Kidney tubule cell (primary cell): ENCODE measurements around the gene NHS.

ENCODE experiments used
- DNase-seq: peaks from one replicate; pipeline ENCODE4 v3.0.0-alpha.2; 2018; ENCODE audit warnings: low spot score

NHS gene

DNA sequence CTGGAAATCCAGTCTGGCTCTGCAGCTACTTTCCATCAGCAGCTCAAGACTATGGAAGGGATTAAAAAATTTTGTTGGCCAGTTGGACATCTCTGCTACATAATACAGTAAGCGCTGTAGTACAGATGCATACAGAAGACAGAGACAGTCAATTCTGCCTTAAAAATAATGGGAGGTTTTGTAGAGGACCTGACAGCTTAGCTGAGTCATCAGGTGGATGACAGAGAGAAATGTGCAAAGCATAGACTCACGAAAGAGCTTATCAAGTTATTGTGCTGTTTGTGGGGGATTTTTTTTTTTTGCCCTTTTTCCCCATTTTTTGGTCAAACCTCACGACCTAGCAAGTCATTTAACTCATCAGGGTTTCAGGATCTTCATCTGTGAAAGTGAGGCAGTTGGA is 213.3 kb downstream of the NHS start:
- DNase-seq, result no peak

DNA sequence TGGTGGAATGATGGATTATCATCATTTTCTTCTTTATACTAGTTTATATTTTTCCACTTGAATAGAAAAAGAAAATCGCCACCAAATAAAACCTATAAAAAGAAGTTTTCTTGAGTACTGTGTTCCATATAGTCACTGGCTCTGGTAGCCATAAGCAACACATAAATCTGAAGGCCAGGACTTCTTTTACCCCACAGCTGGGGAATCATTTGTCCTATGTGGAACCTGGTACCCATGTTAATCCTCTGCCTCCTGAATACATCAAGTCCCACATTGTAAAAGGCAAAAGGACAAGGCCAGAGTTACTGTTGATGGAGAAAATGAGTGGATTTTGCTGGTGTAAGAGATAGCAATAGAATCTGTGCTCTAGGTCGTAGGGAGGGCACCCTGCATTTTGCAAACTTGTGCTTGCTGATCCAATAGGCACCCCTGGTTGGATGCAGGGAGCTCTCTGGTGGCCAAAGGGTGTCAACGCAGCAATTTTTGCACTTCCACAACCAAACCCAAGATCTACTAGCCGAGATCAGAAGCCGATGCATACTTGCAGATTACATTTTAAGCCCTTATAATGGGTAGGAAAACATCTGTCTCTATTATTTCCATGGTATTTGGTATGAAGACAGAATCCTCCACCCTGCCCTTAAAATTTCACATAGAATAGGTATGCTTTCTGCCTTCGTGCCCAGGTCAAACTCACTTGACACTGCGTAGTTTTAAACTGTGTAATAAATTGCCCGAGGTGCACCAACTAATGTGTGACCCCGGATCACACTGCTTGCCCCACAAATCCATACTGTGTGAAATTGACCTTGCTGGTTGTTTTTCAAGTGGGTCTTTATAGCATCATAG is 216.1 kb downstream of the NHS start:
- peak; percentile 81 for DNase-seq

DNA sequence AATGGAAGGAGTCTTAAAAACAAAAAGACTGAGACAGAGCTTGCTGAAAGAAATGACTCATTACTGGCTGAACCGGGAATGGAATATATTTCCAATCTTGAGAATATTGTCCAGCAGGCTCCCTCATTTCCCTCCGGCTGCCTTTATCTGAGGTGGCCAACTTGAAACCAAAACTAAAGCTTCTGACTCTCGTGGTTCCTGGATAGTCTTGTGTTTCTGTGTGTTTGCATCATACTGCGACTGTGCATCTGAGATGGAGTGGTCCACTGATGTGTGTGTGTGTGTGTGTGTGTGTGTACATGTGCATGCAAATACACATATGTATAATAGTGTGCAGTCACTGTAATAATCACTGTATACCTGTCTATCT is 216.7 kb downstream of the NHS start:
- peak; percentile 75 for DNase-seq

DNA sequence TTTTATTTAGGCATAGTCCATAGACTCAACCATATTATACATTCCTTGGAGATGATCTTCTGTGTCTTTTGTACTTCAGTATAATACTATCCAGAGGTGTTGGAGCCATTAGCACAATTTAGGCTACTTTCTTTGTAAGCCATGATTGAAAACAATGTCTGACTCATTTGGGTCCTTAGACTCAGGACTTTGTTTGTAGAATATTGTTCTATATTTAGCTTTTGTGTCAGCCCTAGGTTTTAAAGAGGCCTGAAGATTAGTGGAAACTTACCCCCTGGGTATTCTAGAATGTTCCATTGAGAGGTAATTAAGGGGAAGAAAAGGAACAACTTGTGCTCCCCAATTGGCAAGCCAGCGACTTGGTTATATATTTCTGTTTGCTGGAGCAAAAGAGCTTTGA is 217.1 kb downstream of the NHS start:
- peak; percentile 43 for DNase-seq

DNA sequence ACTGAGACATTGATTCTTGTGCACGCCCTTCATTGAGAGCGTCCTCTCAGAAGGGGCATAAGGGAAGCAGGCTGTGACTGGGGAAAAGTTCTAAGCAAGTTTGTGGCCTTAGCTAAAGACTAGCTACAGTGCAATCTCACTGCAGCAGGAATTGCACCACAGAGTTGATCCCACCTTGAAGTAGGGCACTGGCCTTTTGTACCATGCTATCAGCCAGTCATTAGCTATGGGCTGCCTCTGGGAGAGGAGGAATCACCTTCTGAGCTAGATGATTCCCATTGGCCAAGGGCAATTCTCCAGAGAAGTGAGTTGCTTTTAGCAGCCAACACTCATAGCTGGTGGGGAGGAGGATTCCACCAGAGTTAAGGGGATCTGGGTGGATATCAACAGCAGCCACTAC is 219.7 kb downstream of the NHS start:
- DNase-seq, result no peak

DNA sequence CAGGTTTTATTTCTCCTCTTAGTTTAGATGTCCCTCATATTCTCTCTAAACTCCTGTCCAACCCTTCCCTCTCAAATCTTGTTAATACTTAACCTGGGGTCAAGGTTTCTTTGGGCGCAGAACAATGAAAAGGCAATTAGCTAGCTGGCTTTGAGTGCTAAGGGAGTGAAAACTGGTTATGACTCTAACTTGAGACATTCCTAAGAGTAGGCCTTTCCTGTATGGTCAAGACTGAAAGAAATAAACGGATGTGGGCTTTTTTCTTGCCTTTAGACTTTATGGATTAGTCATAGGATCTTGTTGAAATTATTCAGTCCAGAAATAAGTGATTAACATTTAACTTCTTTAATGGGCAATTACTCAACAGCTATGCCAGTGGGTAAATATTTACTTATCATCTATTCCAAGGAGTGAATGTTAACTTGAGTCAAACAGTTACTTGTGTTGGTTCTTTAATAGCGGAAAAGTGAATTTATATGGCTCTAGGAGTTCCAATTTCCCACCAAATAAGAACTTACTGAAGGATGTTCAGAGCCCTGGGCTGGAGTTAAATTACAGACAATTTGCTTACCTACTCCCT is 220.5 kb downstream of the NHS start:
- DNase-seq, result peak; percentile 98

DNA sequence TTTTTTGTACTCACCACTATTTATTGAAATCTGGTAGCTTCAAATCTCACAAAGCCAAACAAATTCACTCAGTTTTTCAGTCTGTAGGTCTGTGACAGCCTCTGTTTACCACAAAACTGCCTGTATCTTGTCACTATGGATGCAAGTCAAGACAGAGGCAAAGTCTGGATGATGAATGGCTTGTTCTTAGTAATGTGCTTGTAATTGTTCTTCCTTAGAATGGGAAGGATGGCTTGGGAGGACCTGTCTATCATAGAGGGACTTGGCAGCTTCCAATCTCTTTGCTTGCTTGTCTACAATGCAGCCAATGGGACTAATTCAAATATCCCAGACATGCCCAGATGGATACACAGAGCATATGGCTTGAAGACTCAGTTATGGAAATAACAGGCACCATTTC is 221.1 kb downstream of the NHS start:
- peak; percentile 84 for DNase-seq

DNA sequence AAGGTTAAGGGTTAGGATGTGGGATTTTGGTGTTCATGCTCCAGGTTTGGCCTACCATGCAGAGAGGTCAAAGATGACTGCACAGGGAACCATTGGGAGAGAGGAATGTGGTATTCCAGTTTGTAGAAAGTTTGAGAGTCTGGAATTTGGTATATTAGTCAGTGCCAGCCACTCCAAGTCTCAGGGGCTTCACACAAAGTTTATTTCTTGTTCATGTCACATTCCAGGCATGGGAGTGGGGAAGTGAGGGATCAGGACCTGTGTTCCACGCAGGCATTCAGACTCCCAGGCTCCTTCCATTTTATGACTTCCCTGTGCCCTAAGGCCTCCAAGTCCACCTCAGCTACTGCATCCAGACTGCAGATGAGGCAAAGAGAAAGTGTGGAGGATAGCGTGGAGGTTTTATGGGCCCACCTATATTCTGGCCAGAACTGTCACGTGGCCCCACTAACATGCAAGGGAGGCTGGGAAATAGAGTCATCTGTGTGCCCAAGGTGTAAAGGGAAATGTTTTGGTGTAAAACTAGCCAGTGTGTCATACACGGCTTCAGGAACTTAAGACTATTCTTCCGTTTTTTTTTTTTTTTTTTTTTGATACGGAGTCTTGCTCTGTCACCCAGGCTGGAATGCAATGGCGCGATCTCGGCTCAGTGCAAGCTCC is 221.7 kb downstream of the NHS start:
- DNase-seq, result peak; percentile 81

DNA sequence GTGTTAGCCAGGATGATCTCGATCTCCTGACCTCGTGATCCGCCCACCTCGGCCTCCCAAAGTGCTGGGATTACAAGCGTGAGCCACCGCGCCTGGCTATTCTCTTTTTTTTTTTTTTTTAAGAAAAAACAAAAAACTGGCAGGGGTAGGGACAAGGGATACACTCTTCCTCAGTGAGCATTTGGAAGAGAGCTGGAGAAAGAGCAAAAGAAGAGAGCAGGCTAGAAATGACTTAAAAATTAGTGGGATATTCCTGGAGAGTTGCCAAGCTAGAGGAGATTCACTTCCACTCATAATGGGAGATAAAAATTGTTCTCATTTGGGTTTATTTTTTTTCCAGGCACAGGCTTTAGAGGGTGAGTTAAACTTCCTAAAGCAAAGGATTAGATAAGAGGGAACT is 222.3 kb downstream of the NHS start:
- DNase-seq, result no peak

DNA sequence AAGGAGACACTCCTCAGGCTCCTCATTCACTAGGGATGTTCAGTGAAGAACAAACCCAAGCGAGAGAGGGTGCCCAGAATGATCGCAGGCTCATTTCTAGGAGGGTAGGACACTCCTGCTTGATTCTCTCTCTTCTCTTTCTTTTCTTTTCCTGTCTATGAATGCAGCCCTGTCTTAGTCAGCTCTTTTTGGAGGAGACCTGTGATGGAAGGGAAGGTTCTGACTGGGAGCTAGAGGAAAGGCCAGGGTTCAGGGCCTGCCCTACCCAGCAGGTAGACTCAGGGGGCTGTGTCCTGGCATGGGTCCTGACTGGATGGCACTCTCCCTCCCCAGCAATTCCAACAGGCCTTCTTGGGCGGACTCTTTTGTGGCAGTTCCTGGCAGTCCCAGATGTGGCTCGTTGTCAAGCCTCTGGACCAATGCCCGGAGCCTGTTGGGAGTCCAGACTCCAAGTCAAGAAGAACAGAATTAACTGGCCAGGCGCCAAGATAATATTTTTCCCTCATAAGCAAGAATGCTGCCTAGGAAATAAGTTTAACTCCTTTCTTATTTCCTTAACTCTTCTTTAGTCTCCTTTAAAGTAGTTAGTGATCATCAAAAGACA is 222.9 kb downstream of the NHS start:
- peak; percentile 43 for DNase-seq

DNA sequence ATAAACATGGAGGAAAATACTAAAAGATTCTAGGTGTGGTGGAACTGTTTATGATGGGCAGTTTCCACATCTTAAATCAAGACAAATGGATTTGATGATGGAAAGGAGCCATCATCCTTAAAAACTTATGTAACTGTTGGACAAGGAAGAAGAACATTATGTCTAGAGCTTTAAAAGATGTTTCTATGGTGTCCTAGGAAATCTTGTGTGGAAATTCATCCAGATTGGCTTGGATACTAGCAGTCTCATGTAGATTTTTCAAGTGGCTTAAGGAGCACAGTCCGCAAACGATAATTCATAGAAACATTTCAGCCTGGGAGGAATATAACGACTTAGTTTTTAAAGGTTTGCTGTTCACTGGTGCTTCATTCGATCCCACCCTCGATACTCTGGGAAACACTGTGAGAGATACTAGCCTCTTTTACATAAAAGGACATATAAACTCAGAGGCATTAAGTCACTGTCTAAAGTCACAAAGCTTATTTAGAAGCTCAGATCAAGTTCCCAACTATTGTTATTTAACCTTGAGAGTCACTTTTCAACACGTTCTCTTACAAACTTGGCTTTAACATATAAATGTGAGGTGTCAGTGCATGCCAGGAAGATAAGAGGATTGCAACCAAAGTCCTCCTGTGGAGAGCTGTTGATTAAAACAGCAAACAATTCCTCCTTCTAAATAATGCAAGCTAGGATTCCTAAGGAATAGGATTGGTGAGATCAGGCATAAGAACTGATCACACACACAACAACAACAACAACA is 226.6 kb downstream of the NHS start:
- DNase-seq, result no peak

DNA sequence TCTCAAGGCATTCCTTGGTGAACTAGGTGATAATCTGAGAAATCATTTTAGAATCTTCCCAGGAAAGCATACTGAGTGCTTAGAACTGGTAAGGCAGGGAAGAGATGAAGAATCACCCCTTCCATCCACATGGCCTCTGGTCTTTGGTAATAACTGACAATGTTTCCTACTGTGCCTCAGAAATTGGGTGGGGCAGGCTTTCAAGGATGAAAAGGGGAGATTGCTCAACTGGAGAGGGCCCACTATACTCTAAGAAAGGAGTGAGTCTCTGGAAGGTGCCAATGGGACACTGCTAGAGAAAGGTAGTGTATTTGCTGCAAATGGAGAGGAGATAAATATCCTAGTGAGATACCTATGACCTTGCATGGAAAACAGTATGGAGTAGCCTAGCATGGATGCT is 227.2 kb downstream of the NHS start:
- no peak for DNase-seq

DNA sequence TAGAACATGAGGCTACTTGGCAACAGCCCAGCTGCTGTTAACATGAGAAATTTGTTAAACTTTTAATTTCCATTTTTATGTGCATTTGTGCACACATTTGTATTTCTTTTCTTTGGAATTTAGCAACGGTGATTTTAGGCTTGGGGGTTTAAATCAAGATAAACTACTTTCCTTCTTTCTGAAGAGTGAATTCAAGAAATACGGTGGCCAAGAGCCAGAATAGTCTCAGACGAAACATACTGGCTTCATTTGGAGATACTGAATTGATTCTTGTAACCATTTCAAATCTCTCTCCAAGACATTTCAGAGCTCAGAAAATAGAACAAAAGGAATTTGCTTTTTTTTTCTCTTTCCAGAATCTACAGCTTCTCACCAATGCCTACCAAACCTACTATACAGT is 228.2 kb downstream of the NHS start:
- no peak for DNase-seq

DNA sequence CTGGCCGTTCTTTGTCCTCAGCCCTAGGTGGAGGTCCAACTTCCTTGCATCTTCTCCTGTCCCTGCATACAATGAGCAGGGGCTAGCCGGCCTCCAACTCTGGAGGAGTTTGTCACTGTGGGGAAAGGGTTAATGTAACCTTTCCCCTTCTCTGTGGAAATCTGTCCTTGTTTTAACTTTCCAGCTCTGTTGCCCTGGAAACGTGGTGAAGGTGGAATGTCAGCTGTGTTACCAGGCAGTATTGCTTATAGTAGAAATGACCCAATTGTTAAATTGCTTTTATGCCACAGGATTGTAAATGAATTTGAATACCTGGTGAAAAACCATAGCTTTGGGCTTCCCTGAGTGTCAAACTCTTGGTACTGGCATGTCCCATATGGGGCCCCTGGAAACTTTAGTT is 230.7 kb downstream of the NHS start:
- DNase-seq, result no peak

DNA sequence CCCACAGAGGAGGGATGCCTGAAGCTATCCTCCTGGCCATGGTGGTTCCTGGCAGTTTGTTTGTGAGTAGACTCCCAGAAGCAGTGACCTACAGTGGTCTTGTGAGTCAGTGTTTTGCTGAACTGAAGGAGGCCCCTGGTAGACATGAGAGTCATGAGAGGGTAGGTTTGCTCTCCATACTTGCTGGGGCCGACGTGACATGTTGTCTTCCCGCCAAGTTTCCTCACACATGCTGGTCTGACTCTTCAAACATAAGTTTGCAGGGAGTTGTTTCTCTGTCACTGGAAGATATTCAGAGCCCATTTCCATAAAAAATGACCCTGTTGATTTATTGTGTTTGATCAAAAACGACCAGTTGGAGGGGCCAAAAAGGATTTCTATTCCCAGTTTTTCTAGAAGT is 231.2 kb downstream of the NHS start:
- DNase-seq, result no peak

DNA sequence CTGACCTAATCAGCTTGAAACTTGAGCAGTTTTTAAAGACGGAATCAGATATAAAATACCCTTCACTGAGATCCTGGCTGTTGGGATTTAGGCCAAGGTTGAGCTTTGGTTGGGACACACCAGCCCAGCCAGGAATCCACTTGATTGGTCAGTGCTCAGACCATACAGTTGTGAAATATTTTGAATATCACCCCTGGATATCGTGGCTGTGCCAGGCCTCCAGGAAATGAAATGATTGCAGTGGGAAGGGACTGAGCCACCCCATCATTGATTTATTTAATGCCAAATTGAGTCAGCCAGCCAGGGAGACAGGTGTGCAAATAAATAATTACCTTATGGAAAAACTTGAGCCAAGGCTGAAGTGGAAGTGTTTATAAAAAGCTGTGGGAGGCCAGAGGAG is 233.9 kb downstream of the NHS start:
- DNase-seq, result peak; percentile 51

DNA sequence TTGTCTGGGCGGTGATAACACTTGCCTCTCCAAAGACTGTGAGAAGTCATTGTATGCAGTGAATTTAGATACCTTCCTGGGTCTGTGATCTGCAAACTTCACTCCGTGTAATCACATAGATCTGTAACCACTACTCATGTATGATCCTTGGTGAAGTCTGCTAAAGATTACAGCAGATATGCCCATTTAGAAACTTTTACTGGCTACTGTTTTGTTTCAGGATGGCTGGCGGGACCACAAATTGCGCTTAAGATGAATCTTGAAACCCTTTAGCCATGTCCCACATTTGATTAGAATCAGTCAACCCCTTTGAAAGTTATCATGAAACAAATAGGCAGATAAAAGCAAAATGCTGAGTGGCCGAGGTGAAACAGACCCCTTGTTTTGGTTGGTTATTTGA is 235.8 kb downstream of the NHS start:
- no peak for DNase-seq

DNA sequence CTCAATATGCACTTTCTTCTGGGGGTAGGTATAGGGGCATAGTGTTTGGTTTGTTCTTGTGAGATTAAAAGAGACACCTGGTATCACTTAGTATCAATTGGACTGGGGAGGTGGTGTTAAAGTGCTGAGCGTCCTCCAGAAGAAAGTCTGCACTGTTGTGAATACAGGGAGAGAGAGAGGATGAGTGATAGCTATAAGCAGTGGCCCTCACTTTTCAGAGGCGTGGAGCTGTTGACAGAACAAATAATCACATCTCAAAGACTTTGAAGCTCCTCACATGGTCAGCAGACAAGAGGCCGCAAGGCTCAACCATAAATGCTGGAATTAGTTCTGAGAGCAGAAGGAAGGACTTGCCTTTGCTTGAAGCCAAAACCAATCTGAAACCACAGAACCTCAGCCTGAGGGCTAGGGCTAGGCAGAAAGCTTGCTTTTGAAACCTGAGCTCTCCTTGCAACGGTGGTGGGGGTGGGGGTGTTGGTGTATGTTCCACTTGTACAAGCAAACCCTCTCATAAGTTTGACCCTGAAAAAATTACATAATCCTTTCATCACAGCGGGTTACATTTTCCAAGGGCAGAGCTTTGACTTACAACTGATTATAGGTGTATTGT is 239.1 kb downstream of the NHS start:
- DNase-seq, result no peak

DNA sequence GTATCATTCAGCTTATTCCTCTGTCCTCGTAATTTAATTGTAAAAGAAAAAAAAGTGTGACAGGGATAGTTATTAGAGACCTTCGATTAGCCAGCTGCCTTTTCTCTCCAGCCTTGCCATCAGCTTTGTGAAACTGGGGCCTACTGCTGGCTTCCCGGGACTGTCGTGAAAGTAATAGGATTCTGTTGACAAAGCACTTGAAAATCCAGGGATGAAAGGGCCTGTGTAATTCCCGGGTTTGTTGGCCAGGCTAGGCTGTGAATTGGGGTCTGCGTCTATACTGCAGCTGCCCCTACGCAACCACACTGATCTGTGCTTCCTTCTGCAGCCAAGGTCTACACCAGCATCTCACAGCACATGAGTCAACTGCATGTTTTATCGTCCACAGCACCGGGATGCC is 241.9 kb downstream of the NHS start:
- no peak for DNase-seq

DNA sequence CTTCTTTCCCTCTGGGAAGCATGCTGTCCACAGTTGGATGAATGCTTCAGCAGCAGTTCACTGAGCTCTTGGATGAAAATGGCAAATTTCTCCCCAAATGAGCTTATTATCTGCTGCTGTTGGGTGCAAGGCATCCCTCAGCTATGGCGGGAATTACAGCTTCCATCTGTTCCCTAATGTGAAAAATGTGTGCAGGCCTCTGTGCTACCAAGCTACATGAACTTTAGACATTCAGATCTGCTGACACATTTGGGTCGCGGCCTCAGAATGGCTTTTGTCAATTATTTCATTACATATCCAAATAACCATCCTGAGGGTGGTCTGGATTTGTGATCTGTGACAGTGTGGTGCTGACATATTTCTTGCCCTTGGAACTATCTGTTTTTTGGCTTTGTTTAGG is 242.8 kb downstream of the NHS start:
- DNase-seq, result no peak

DNA sequence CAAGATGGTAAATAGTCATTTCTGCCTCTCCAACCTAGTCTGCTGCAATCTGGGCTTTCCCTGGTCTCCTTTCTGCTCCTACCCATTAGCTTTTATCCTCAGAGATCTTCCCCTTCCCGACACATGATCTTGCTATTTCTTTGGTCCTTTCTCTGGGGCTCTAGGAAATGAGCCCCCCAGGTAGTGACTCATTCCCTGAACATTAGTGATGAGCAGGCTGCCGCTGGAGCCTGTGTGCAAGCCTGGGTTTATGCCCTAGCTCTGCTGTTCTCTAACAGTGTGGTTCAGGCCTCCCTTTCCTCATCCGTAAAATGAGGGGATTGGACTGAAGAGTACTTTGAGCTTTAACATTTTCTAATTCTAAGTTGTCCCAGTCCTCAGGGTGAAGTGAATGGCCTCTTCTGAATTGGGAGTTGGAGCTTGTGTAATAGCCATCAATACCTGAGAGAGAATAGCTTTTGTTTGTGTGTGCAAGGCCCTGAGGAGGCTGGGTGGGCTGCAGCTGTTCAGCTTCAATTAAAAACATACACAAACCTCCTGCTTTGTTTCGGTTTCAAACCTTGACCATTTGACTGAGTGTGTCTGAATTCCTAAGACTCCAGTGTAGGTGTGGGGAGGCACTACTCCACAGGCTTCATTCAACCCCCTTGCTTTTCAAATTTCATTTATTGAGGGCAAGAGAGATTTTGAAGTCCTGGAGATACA is 246.7 kb downstream of the NHS start:
- peak; percentile 43 for DNase-seq
